ENCODE measurements around the gene UBE2G2.

- no peak for TF ChIP-seq POLR2A (IDR thresholded peaks at IDR 0.05; ENCODE audit: low read depth, low read length)
- TF ChIP-seq POLR2AphosphoS5 (IDR thresholded peaks at IDR 0.05; ENCODE audit: low read depth, low read length), result no peak
- no peak for TF ChIP-seq TAF1 (IDR thresholded peaks at IDR 0.05; ENCODE audit: borderline replicate concordance, low read depth, low read length)
Measured at GRCh38 chr21:44764319-44765230, 37.0 kb downstream of the UBE2G2 start.

Measured in GM12892 (cell line).